Effector memory CD4-positive, alpha-beta T cell (primary cell): Measurements from ENCODE around the gene C19orf81.

ENCODE experiments used
- DNase-seq, 3 donors: peaks; one replicate each; pipeline ENCODE4 v3.0.0-alpha.2; 2020
- H3K27ac ChIP-seq: 2 replicates; pipeline ENCODE4 v1.7.0; 2013; ENCODE audit warnings: mild to moderate bottlenecking, low read length, moderate library complexity; ENCODE audit not compliant: insufficient read depth, poor library complexity, severe bottlenecking
- H3K27me3 ChIP-seq: replicated peaks from 2 replicates; pipeline ENCODE4 v1.7.0; 2013; ENCODE audit warnings: mild to moderate bottlenecking, low read length; ENCODE audit not compliant: insufficient read depth, control insufficient read depth, poor library complexity, severe bottlenecking
- H3K36me3 ChIP-seq: 2 replicates; pipeline ENCODE4 v1.7.0; 2013; ENCODE audit warnings: mild to moderate bottlenecking, low read length, moderate library complexity; ENCODE audit not compliant: control insufficient read depth, insufficient read depth
- H3K4me1 ChIP-seq: 2 replicates; pipeline ENCODE4 v1.7.0; 2013; ENCODE audit warnings: low read length, mild to moderate bottlenecking; ENCODE audit not compliant: control insufficient read depth, insufficient read depth, poor library complexity, severe bottlenecking
- H3K4me3 ChIP-seq: 2 replicates; pipeline ENCODE4 v1.7.0; 2013; ENCODE audit warnings: low read length, low read depth, mild to moderate bottlenecking; ENCODE audit not compliant: insufficient read depth, poor library complexity, severe bottlenecking
- H3K9me3 ChIP-seq: 2 replicates; pipeline ENCODE4 v1.7.0; 2013; ENCODE audit warnings: mild to moderate bottlenecking, low read length, moderate library complexity; ENCODE audit not compliant: control insufficient read depth

The C19orf81 gene

DNA sequence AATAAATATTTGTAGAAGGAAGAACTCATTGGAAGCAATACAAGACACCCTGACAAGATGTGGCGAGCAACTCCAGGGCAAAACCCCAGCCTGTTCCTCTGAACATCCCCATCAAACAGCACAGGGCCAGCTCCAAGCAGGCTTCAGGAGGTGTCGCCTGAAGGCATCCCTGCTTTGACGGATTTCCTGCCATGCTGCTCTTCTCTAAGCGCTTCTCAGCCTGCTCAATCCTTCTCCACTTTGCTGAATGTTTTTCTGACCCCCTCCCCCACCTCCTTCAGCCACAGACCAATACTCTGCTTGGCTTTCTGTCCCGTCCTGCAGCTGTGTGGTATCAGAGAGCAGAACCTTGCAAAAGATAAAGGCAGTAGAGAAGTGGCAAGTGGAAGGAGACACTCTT lies 28.4 kb downstream of the C19orf81 start:
- Histone ChIP-seq H3K27me3 (no peaks in the 10 kb centered on the region), H3K9me3 (no peaks in the 10 kb centered on the region), H3K4me1 (no peaks in the 10 kb centered on the region), H3K36me3 (no peaks in the 10 kb centered on the region), H3K4me3 (no peak overlapping the region), H3K27ac (no peak overlapping the region)
- DNase-seq, result no peak

DNA sequence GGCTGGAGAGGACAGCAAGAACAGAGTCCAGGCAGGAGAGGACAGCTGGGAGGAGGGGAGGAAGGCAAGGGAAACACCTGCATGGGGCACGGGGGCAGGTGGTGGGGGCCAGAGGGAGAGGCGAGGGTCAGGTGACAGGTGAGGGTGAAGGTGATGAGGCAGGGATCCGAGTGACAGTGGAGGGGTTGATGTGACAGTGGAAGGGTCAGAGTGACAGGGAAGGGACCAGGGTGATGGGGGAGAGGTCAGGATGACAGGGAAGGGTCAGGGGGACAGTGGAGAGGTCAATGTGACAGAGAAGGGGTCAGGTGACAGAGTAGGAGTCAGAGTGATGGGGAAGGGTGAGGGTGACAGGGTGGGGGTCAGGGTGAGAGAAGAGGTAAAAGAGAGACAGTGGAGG lies 29.1 kb downstream of the C19orf81 start:
- Histone ChIP-seq H3K4me1 (no peaks in the 10 kb centered on the region), H3K9me3 (no peaks in the 10 kb centered on the region), H3K27me3 (no peaks in the 10 kb centered on the region), H3K36me3 (no peaks in the 10 kb centered on the region), H3K27ac (no peak overlapping the region), H3K4me3 (no peak overlapping the region)
- no peak for DNase-seq

GRCh38 chr19:50679177-50680125 lies 30.2 kb downstream of the C19orf81 start:
- Histone ChIP-seq H3K36me3 (no peaks in the 10 kb centered on the region), H3K4me3 (no peak overlapping the region), H3K27me3 (no peaks in the 10 kb centered on the region), H3K4me1 (no peaks in the 10 kb centered on the region), H3K27ac (no peak overlapping the region), H3K9me3 (no peaks in the 10 kb centered on the region)
- peak; percentile 28 to 57 (median 50) for DNase-seq

GRCh38 chr19:50686310-50687032 lies 37.2 kb downstream of the C19orf81 start:
- no peak for DNase-seq
- no peaks in the 10 kb centered on the region for H3K4me1 ChIP-seq
- peaks cover 18% of the 10 kb centered on the region for H3K27me3 ChIP-seq
- no peak overlapping the region for H3K27ac ChIP-seq
- no peak overlapping the region for H3K4me3 ChIP-seq
- H3K36me3 ChIP-seq, result no peaks in the 10 kb centered on the region
- H3K9me3 ChIP-seq, result no peaks in the 10 kb centered on the region

- no peak overlapping the region for H3K4me3 ChIP-seq
- no peaks in the 10 kb centered on the region for H3K36me3 ChIP-seq
- peaks cover 26% of the 10 kb centered on the region for H3K27me3 ChIP-seq
Observed at GRCh38 chr19:50688766-50689165, 39.5 kb downstream of the C19orf81 start.

GRCh38 chr19:50690439-50690838 lies 41.2 kb downstream of the C19orf81 start:
- no peak overlapping the region for H3K4me3 ChIP-seq
- H3K9me3 ChIP-seq, result no peaks in the 10 kb centered on the region
- H3K27ac ChIP-seq, result no peak overlapping the region
- DNase-seq, result no peak
- peaks cover 26% of the 10 kb centered on the region for H3K27me3 ChIP-seq
- H3K36me3 ChIP-seq, result no peaks in the 10 kb centered on the region
- no peaks in the 10 kb centered on the region for H3K4me1 ChIP-seq

More at GRCh38 chr19:50688766-50689165, 39.5 kb downstream of the C19orf81 start:
- H3K4me1 ChIP-seq, result no peaks in the 10 kb centered on the region
- no peaks in the 10 kb centered on the region for H3K9me3 ChIP-seq
- no peak overlapping the region for H3K27ac ChIP-seq
- DNase-seq, result no peak

DNA sequence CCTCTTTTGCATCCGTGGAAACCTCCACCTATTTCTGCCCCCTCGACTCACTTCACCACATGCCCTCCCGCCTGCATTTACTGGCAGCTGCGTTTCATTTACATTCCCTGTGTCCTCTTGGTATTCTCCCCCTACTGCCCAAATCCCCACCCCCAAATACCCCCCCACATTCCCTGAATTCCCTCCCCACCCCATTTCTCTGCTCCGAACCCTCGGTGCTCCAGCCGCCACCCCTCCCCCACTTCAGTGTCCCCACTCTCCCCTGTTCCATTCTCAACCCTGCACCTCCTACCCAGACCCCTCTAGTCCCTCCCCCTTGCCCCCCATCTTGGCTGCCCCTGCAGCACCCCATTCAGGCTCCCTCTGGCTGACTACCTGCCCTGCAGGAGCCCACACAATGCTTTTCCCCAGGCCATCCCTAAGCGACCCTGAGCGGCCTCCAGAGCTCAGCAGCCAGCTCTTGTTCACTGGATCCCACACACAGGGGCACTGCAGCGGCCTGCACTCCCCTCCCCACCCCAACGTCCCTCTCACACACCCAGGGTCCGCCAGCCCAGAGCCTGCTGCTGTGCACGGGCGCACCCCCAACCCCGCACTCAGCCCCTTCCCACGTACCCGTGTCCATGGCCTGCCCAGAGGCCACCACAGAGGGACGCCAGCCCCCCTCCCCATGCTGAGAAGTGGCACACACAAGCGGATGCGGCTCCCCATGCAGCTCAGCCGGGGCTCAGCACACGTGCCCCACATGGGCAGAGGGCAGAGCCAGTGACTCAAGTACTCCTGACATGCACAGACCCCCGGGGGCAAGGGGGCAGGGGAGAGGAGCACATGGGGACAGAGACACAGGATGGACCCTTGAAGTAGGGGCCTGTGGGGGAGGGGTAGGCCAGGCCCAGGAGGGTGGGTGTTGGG lies 44.1 kb downstream of the C19orf81 start:
- Histone ChIP-seq H3K9me3 (no peaks in the 10 kb centered on the region), H3K27me3 (peaks cover 11% of the 10 kb centered on the region), H3K4me1 (no peaks in the 10 kb centered on the region), H3K36me3 (no peaks in the 10 kb centered on the region), H3K4me3 (no peak overlapping the region), H3K27ac (no peak overlapping the region)
- DNase-seq, result no peak

- Histone ChIP-seq H3K27ac (no peak overlapping the region), H3K4me1 (no peaks in the 10 kb centered on the region), H3K9me3 (no peaks in the 10 kb centered on the region), H3K36me3 (no peaks in the 10 kb centered on the region), H3K27me3 (peaks cover 11% of the 10 kb centered on the region), H3K4me3 (no peak overlapping the region)
- no peak for DNase-seq
Observed at GRCh38 chr19:50694815-50695145, 45.5 kb downstream of the C19orf81 start.

GRCh38 chr19:50695251-50696093 lies 46.2 kb downstream of the C19orf81 start:
- Histone ChIP-seq H3K36me3 (no peaks in the 10 kb centered on the region), H3K4me1 (no peaks in the 10 kb centered on the region), H3K27ac (no peak overlapping the region), H3K27me3 (peaks cover 8% of the 10 kb centered on the region), H3K4me3 (no peak overlapping the region), H3K9me3 (no peaks in the 10 kb centered on the region)
- no peak for DNase-seq
